Rectal smooth muscle tissue (tissue), 1 donor: ENCODE measurements around the gene CDNF.

Experiments
- H3K27ac ChIP-seq: one replicate; pipeline ENCODE4 v1.7.0; 2013; ENCODE audit warnings: low read depth, low read length, inconsistent platforms
- H3K27me3 ChIP-seq: one replicate; pipeline ENCODE4 v1.7.0; 2013; ENCODE audit warnings: low read length; ENCODE audit not compliant: control insufficient read depth, insufficient read depth
- H3K36me3 ChIP-seq: one replicate; pipeline ENCODE4 v1.7.0; 2013; ENCODE audit warnings: low read length; ENCODE audit not compliant: control insufficient read depth, insufficient read depth
- H3K4me1 ChIP-seq: one replicate; pipeline ENCODE4 v1.7.0; 2013; ENCODE audit warnings: low read length; ENCODE audit not compliant: control insufficient read depth, insufficient read depth
- H3K4me3 ChIP-seq: one replicate; pipeline ENCODE4 v1.7.0; 2013; ENCODE audit warnings: low read length
- H3K9ac ChIP-seq: one replicate; pipeline ENCODE4 v1.7.0; 2013; ENCODE audit warnings: low read length

CDNF gene

DNA sequence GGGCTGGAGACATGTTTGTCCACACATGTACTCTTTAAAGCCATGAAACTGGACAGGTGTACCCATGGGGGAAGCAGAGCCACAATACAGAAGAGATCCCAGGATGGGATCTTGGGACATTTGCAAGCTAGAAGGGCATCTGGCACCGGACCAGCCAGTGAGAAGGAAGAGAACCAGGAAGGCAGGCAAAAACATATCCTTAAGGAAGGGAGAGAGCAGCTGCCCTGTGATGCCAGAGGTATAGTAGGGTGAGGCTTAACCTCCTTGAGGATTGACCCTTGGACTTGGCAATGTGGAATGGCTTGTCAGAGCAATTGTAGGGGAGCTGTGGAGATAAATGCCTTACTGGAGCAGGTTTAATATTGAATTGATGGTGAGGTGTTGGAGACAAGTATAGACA lies 23.0 kb upstream of the CDNF start:
- no peaks in the 10 kb centered on the region for H3K4me1 ChIP-seq
- no peaks in the 10 kb centered on the region for H3K27me3 ChIP-seq
- H3K36me3 ChIP-seq = peaks cover 7% of the 10 kb centered on the region
- no peak overlapping the region for H3K27ac ChIP-seq
- no peak overlapping the region for H3K9ac ChIP-seq
- no peak overlapping the region for H3K4me3 ChIP-seq

DNA sequence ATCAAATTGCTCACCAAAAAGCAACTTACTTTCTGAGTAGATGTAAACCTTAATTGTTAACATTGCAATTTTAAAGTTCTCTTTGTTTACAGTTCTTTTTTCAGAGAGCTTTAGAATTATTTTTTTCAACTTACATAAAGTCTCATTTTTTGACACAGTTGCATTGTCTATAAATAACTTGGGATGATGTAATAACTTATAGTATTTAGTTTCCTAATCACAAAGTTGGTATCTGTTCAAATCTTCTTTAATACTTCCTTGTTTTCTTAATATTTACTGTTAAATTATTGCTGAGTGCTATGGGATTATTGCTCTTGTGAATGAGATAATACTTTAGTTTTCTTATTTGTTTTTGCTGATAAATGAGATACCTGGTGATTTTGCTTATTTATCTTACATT lies 21.9 kb upstream of the CDNF start:
- H3K27me3 ChIP-seq = no peaks in the 10 kb centered on the region
- peaks cover 7% of the 10 kb centered on the region for H3K36me3 ChIP-seq
- H3K27ac ChIP-seq = no peak overlapping the region
- no peak overlapping the region for H3K4me3 ChIP-seq
- H3K9ac ChIP-seq = no peak overlapping the region
- no peaks in the 10 kb centered on the region for H3K4me1 ChIP-seq

DNA sequence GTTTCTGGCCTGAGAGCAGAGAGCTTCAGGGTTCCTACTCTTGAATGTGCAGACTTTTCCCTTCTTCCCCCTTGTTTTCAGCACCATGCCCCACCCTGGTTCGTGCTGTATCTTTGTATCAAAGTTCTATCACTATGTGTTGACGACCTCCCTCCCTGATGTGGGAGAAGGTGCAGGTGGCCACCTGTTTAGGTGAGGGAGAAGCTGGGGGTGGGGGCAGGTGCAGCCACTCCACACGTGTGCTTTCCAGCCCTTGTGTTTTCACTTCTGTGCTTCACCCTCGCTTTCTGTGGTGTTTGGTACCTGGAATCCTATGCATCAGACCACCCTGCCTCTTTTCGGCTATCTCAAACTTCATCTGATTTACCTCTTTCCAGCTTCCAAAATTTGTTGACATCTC lies 21.2 kb upstream of the CDNF start:
- Histone ChIP-seq H3K4me3 (no peak overlapping the region), H3K9ac (no peak overlapping the region), H3K36me3 (peaks cover 7% of the 10 kb centered on the region), H3K27me3 (no peaks in the 10 kb centered on the region), H3K27ac (no peak overlapping the region), H3K4me1 (no peaks in the 10 kb centered on the region)

DNA sequence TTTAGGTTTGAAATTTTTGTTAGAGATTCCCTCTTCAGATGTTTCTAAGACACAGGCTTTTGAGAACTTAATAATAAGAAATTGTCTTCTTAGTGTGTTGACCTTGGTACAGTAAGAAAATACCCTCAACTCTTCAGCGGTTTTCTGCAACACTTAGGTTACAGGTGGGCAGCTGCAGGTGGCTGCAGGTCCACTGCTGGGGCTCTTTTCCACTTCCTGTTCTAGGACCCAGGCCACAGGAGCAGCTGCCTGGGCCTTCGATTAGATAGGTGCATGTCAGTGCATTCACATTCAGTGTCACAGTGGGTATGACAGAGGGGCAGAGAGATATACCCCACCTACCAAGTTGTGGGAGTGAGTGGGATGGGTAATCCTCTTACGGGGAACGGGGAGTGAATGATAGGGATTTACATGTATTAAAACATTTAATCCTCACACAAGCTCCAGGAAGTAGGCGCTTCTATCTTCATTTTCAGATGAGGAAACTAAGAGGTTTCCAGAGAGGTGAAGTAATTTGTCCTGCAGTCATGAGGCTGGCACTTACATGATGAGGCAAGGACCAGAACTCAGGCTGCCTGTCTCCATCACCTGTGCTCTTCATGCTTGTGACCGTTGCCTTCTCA lies 20.6 kb upstream of the CDNF start:
- no peak overlapping the region for H3K27ac ChIP-seq
- H3K36me3 ChIP-seq = peaks cover 7% of the 10 kb centered on the region
- H3K4me3 ChIP-seq = no peak overlapping the region

GRCh38 chr10:14855453-14855852 lies 17.6 kb upstream of the CDNF start:
- Histone ChIP-seq H3K27me3 (no peaks in the 10 kb centered on the region), H3K36me3 (peaks cover 9% of the 10 kb centered on the region), H3K9ac (no peak overlapping the region), H3K27ac (no peak overlapping the region), H3K4me1 (no peaks in the 10 kb centered on the region), H3K4me3 (no peak overlapping the region)

More for the DNA sequence above, 20.6 kb upstream of the CDNF start:
- no peaks in the 10 kb centered on the region for H3K4me1 ChIP-seq
- H3K27me3 ChIP-seq = no peaks in the 10 kb centered on the region
- no peak overlapping the region for H3K9ac ChIP-seq

- H3K4me3 ChIP-seq = no peak overlapping the region
- H3K4me1 ChIP-seq = no peaks in the 10 kb centered on the region
- H3K36me3 ChIP-seq = peaks cover 5% of the 10 kb centered on the region
- H3K27ac ChIP-seq = no peak overlapping the region
- H3K9ac ChIP-seq = no peak overlapping the region
- H3K27me3 ChIP-seq = no peaks in the 10 kb centered on the region
These were observed 14.4 kb upstream of the CDNF start for GRCh38 chr10:14852236-14852635.

DNA sequence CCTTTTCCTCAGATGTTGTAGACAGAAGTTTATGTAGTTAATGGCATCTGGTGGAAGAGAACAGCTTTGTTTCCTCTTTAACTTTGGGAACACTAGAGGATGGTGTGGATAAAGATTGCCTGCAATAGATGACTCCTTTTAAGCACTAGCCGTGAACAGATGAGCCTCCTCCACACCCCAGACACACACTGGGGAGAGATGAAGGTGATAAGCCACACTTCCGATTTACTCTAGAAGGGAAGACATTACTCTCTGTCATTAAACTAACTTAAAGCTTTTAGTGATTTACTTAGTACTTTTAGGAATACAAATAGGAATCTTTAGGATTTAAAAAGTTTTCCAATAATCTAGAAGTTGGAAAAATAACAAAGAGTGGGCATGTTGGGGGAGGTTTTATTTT lies 7.1 kb upstream of the CDNF start:
- Histone ChIP-seq H3K27me3 (no peaks in the 10 kb centered on the region), H3K4me3 (no peak overlapping the region), H3K4me1 (no peaks in the 10 kb centered on the region), H3K36me3 (peaks cover 18% of the 10 kb centered on the region), H3K27ac (no peak overlapping the region), H3K9ac (no peak overlapping the region)

DNA sequence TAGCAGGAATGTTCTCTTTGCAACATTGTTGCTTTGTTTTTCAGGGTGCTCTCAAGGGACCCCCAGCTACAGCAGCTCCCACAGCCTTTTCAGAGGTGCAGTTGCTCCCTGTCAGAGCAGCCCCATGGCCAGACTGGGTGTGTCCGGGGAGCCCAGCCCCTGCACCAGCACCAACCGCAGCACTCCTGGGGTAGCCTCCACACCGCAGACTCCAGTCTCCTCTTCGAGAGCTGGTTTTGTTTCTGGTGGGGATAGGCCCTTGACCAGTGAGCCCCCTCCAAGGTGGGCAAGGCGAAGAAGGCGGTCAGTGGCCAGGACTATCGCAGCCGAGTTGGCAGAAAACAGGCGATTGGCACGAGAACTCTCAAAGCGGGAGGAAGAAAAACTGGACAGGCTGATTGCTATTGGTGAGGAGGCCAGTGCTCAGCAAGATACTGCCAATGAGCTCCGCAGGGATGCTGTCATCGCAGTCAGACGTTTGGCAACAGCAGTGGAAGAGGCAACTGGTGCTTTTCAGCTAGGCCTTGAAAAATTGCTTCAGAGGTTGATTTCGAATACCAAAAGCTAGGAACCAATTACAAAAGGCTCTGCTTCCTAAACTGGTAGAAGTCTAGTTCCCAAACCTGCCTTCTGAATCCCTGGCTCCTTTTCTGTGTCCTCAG lies 5.6 kb upstream of the CDNF start:
- Histone ChIP-seq H3K4me1 (no peaks in the 10 kb centered on the region), H3K9ac (no peak overlapping the region), H3K27me3 (no peaks in the 10 kb centered on the region), H3K4me3 (no peak overlapping the region), H3K36me3 (peaks cover 18% of the 10 kb centered on the region), H3K27ac (no peak overlapping the region)

DNA sequence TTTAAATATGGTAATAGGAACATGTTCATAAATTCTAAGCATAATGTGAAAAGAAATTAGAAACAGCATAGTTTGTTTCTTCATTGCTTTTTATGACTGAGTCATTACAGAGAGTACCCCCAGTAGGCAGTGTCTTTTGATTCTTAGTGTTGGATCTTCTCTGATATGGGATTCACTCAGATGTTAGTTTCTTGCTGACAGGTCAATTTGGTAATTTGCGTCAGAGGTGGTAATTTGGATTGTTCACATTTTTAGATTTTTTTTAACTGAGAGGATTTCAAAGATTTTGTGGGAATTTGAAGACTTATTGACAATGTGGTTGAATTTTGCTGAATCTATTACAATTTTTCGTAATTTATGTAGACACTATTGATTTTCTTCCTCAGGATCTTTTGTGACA lies 2.3 kb upstream of the CDNF start:
- peaks cover 15% of the 10 kb centered on the region for H3K36me3 ChIP-seq
- H3K4me3 ChIP-seq = no peak overlapping the region
- no peak overlapping the region for H3K27ac ChIP-seq
- no peaks in the 10 kb centered on the region for H3K27me3 ChIP-seq
- no peak overlapping the region for H3K9ac ChIP-seq
- H3K4me1 ChIP-seq = peaks cover 6% of the 10 kb centered on the region

DNA sequence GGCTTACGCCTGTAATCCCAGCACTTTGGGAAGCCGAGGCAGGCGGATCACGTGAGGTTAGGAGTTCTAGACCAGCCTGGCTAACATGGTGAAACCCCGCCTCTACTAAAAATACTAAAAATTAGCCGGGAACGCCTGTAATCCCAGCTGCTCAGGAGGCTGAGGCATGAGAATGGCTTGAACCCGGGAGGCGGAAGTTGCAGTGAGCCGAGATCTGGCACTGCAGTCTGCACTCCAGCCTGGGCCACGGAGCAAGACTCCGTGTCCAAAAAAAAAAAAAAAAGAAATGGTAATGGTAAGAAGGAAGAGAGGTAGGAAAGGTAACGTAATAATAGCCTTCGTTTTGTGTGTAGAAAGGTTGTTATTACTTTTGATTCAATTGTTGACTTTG lies 1.5 kb upstream of the CDNF start:
- Histone ChIP-seq H3K9ac (peak overlapping the region; percentile 72), H3K4me1 (peaks cover 6% of the 10 kb centered on the region), H3K27ac (no peak overlapping the region), H3K36me3 (peaks cover 15% of the 10 kb centered on the region), H3K4me3 (peak overlapping the region; percentile 98), H3K27me3 (no peaks in the 10 kb centered on the region)

- Histone ChIP-seq H3K4me1 (peaks cover 6% of the 10 kb centered on the region), H3K27me3 (no peaks in the 10 kb centered on the region), H3K9ac (peak overlapping the region; percentile 72), H3K36me3 (peaks cover 15% of the 10 kb centered on the region), H3K4me3 (peak overlapping the region; percentile 98), H3K27ac (peak overlapping the region; percentile 94)
These were observed 906 bp upstream of the CDNF start for GRCh38 chr10:14838582-14839304.

GRCh38 chr10:14837003-14837756 lies 657 bp downstream of the CDNF start:
- peaks cover 8% of the 10 kb centered on the region for H3K36me3 ChIP-seq
- H3K27ac ChIP-seq = peak overlapping the region; percentile 94
- peaks cover 6% of the 10 kb centered on the region for H3K4me1 ChIP-seq
- H3K9ac ChIP-seq = peak overlapping the region; percentile 79
- H3K27me3 ChIP-seq = no peaks in the 10 kb centered on the region
- H3K4me3 ChIP-seq = peak overlapping the region; percentile 78
